Right ventricle myocardium superior (tissue), 1 donor: Measurements from ENCODE around the gene EPC1. TPM values are rescaled to one million over a fixed set of nuclear protein-coding genes. Genes with fewer than 3 reads are reported as not detected.
A peak's percentile ranks its signal among the peaks of the same experiment; 100 is the strongest.
"Not testable (repeated sequence)": the region's sequence is repeated elsewhere in the genome, so short reads cannot be mapped to it uniquely, and the experiment has no call there.

ENCODE experiments used
- ATAC-seq: fragments of 200-7000 bp; cut with Tn5 transposase; one replicate; pipeline ENCODE4 v1.9.1; 2020; ENCODE audit warnings: mild to moderate bottlenecking; ENCODE audit not compliant: poor library complexity
- DNase-seq: peaks from one replicate; pipeline ENCODE4 v3.0.0-alpha.2; 2020
- intact Hi-C: fragments of 100-400 bp; cut with DNase I; formaldehyde crosslinking; loops from one replicate; pipeline ENCODE4 v1.11.2; 2022
- long read RNA-seq: library from polyadenylated mRNA; unstranded; transcript quantifications from one replicate; pipeline ENCODE4 v2.0.0, GENCODE V29; 2021
- total RNA-seq: library from RNA; stranded (reverse); fragmentation: NEBNext Ultra II Directional; extraction: Animal tissue kit (Norgen Biotek cat#: 25700); gene quantifications from one replicate; pipeline ENCODE4 v1.2.1, GENCODE V29; 2021
- donor health status: DM: no; HTN: yes; CAD: no; lungs with severe emphysema.

The EPC1 gene, protein sequence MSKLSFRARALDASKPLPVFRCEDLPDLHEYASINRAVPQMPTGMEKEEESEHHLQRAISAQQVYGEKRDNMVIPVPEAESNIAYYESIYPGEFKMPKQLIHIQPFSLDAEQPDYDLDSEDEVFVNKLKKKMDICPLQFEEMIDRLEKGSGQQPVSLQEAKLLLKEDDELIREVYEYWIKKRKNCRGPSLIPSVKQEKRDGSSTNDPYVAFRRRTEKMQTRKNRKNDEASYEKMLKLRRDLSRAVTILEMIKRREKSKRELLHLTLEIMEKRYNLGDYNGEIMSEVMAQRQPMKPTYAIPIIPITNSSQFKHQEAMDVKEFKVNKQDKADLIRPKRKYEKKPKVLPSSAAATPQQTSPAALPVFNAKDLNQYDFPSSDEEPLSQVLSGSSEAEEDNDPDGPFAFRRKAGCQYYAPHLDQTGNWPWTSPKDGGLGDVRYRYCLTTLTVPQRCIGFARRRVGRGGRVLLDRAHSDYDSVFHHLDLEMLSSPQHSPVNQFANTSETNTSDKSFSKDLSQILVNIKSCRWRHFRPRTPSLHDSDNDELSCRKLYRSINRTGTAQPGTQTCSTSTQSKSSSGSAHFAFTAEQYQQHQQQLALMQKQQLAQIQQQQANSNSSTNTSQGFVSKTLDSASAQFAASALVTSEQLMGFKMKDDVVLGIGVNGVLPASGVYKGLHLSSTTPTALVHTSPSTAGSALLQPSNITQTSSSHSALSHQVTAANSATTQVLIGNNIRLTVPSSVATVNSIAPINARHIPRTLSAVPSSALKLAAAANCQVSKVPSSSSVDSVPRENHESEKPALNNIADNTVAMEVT
- 17.3 TPM for total RNA-seq
- long read RNA-seq, partial matches to known transcripts, result 2 of 3 reads
- long read RNA-seq, other reads (novel, unspliced or antisense), result 0 of 3 reads

DNA sequence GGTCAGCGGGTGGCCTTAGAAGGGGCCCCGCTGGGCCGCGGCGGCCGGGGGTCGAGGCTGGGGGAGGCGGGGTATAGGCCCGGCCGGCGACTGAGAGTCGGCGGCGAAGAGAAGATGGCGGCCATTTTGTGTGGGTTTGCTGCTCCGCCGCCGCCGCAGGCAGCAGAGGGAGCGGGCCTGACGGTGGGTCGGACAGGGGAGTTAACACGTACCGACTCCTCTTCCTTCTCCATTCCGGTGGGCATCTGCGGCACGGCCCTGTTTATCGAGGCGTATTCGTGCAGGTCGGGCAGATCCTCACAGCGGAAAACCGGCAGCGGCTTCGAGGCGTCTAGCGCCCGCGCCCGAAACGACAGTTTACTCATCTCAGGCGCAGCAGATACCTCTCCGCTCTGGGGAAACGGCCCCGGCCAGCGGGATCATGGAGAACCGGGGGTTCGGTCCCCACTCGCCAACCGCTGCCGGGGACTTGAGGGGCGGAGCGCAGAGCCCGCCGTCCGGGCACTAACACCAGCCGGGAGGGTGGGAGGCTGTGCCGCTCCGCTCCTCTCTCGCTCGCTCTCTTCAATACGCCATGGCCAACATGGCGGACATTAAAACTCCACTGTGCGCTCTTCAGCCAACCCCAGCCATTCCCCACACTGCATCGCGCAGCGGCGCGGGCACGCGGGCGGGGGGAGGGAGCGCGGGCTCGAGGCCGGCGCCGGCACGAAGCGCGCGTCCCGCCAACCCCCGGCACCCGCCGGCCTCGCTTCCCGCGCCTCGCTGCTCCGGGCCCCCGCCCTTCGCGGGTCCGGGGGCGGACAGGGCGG, at the start of gene EPC1:
Gene EPC1 (minus strand): TSS at position 608 of the 812 bp plus-strand sequence. CDS start 243 bp downstream, at position 365.
- intact Hi-C loops, result loop anchor here (5.0 kb wide), 1 partner anchor 89 kb away; no protein-coding TSS in a partner anchor
- peak; percentile 94 for ATAC-seq
- peak; percentile 91 for DNase-seq

DNA sequence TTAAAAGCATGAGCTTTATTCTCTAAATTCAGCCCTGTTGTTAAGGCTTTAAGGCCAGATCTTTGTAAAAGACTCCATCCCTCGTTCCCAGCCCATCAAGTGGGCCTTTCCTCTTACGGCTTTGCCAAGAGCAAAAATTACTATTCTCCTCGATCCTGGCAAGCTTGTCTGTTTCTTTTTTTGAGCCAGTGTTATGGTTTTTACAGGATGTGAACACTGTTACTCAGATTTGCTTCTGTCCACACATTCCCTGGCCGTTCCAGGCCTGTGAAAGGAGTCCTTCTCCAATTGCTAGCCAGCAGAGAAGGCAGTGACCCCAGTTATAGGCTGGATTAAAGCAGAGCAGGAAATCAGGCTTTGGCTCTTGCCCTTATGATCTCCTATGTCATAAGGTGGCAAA, 47.0 kb upstream of the EPC1 start:
- no peak for DNase-seq
- intact Hi-C loops, result no loop called here
- ATAC-seq, result no peak

DNA sequence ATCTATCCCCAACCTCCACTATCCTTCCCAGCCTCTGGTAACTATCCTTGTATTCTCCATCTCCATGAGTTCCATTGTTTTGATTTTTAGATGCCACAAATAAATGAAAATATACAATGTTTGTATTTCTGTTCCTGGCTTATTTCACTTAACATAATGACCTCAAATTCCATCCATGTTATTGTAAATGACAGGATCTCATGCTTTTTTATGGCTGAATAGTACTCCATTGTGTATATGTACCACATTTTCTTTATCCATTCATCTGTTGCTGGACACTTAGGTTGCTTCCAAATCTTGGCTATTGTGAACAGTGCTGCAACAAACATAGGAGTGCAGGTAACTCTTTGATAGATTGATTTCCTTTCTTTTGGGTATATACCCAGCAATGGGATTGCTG, 45.3 kb upstream of the EPC1 start:
- intact Hi-C loops, ATAC-seq, DNase-seq: not testable (repeated sequence)

DNA sequence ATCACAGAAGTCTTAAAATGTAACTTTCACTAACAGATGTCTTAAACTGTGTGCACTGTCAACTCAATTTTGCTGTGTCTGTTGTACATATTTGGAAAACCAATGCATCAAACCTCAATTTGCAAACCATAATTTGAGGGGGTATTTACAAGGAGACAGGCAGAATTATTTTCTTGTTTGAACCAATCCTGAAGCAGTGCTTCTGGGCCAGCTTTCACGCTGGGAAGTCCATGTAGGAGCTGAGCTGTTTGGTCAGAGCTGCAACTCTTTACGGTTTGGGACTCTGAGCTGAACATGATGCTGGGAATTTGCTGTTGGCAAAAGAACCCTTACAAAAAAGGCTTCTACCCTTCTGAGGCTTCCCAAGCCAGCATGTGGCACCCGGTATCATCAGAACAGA, 43.2 kb upstream of the EPC1 start:
- intact Hi-C loops, result no loop called here
- DNase-seq, result no peak

DNA sequence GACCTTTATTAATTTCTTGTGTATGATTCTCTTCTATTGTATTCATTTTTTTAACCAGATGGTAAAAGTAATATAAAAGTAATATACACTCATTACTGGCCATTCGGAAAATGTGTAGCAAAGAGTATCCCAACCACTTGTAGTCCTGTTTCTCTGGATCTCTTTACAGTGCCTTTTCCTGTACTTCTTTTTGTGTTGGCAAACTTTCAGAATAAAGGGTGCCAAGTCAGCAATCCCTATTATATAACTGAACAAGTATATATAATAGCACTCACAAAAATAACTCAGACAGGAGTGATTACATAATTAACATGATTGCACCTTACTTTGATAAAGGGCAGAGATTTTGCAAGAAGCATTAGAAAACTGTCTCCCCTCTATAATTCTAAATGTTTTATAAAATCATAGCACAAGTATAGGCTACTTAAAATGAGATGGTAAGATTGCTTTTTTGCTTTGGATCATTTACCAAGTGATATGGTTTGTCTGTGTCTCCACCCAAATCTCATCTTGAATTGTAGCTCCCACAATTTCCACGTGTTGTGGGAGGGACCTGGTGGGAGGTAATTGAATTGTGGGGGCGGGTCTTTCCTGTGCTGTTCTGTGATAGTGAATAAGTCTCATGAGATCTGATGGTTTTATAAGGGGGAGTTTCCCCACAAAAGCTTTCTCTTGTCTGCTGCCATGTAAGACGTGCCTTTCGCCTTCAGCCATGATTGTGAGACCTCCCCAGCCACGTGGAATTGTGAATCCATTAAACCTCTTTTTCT, 41.5 kb upstream of the EPC1 start:
- intact Hi-C loops, result loop anchor here (10.0 kb wide), 1 partner anchor 586 kb away; no protein-coding TSS in a partner anchor
- ATAC-seq, result peak; percentile 75

More for the DNA sequence above, 43.2 kb upstream of the EPC1 start:
- no peak for ATAC-seq

DNA sequence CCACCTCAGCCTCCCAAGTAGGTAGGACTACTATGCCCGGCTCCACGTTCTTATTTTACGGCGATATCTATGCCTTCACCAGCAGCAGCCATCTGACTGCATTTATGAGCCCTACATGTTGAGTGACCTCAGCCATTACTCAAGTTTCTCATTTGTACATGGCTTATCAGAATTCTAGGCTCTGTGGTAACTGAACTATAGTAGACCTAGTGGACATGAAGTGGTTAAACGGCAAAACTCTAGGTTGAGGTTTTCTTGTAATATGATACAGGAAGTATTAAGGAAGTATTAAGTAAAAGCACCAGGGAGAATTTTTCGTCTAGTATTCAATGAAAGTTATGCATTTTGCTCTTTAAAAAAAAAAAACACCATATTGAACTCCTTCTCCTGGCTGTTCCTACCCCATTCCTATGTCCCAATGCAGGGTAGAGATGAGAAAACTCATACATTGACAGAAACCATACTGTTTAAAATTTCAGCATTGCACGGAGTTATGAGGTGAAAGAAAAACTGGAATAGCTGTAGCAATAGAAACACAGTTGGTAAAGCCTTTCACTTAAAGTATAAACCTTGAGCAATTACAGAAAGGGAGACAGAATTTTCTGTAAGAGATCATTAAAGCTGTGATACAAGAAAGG, 39.8 kb upstream of the EPC1 start:
- ATAC-seq (no peak), DNase-seq (no peak)
- intact Hi-C loops, result loop anchor here (10.0 kb wide), 1 partner anchor 588 kb away; no protein-coding TSS in a partner anchor

More for the DNA sequence above, 41.5 kb upstream of the EPC1 start:
- DNase-seq, result no peak

DNA sequence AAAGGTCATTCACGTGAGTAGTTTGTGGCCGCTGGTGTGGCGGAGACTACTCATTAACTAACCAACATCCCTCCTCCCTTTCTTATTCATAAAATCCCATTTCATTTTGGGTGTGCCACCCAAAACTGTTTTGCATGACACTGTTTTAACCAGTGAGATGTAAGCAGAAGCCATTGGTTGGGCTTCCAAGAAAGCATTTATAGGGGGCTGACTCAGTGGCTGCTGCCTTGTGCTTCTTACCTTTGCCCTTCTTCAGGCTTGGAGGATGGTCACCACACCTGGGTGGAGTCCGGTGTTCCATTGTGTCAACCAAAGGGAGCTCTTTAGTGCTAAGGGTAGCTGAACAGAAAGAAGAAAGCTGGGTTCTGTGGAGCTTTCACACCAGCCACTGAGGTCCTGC, 37.2 kb upstream of the EPC1 start:
- DNase-seq, result no peak
- no peak for ATAC-seq
- intact Hi-C loops, result loop anchor here (10.0 kb wide), 1 partner anchor 591 kb away; no protein-coding TSS in a partner anchor

DNA sequence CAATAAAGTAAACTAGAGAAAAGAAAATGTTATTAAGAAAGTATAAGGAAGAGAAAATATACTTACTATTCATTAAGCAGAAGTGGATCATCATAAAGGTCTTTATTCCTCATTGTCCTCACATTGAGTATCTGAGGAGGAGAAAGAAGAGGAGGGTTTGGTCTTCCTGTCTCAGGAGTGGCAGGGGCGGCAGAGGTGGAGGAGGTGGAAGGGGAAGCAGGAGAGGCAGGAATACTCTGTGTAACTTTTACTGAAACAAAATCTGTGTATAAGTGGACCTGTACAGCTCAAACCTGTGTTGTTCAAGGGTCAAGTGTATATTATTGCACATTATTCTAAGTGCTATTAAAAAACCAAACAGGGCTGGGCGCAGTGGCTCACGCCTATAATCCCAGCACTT, 34.2 kb upstream of the EPC1 start:
- DNase-seq, result no peak
- intact Hi-C loops, result loop anchor here (10.0 kb wide), 1 partner anchor 594 kb away; no protein-coding TSS in a partner anchor

DNA sequence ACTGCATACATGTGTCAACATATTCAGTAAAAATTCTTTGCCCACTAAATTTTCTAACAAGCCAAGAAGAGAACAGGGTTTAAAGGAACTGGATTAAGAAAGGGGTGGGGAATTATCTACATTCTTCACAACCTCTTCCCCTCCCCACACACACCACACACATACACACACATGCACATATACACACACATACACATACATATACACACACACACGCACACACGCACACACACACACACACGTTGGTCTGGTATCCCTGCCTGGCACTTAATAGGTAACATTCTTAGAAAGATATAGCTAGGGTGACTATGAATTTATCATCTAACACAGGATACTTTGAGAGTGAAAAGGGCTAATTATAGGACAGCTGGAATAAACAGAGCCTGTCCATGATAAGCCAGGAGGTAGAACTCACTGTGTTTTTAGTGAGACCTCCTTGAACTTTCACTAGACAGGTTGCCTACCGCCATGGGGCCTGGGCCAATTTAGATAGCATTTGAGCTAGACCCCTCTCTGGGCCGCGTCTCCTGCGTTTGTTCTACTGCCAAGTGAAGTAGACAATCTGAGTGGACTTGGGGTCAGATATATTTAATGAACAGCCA, 33.1 kb upstream of the EPC1 start:
- intact Hi-C loops, result loop anchor here (10.0 kb wide), 1 partner anchor 595 kb away; no protein-coding TSS in a partner anchor
- ATAC-seq (no peak), DNase-seq (no peak)

More for the DNA sequence above, 34.2 kb upstream of the EPC1 start:
- no peak for ATAC-seq

DNA sequence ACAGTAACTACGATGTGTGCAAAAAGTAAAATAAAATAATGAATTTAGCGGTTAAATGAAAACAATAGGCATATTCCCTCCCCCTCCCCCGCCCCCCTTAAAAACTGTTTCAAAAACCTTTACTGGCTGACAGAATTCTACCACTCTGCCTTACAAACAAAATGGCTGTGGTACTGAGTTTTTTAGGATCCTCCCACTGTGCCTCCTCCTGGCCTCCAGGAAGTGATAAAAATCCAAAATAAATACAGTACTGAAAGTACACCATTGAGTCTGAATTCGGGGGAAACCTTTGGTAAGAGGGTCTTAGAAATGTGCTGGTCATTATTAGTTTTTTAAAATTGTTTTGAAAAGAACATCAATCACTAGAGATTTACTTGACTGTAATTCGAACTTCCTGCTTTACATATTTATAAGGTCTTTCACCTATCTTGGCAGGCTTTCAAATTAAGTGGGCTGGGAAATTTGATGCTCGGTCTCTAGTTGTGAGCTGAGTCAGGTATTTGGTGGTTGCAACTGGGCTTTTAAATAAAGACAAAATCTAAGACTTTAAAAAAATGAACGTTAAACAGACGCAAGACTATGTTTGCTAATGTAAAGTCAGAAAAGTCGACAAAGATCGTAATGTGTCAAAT, 32.5 kb upstream of the EPC1 start:
- intact Hi-C loops, result no loop called here
- ATAC-seq (peak; percentile 60), DNase-seq (no peak)

DNA sequence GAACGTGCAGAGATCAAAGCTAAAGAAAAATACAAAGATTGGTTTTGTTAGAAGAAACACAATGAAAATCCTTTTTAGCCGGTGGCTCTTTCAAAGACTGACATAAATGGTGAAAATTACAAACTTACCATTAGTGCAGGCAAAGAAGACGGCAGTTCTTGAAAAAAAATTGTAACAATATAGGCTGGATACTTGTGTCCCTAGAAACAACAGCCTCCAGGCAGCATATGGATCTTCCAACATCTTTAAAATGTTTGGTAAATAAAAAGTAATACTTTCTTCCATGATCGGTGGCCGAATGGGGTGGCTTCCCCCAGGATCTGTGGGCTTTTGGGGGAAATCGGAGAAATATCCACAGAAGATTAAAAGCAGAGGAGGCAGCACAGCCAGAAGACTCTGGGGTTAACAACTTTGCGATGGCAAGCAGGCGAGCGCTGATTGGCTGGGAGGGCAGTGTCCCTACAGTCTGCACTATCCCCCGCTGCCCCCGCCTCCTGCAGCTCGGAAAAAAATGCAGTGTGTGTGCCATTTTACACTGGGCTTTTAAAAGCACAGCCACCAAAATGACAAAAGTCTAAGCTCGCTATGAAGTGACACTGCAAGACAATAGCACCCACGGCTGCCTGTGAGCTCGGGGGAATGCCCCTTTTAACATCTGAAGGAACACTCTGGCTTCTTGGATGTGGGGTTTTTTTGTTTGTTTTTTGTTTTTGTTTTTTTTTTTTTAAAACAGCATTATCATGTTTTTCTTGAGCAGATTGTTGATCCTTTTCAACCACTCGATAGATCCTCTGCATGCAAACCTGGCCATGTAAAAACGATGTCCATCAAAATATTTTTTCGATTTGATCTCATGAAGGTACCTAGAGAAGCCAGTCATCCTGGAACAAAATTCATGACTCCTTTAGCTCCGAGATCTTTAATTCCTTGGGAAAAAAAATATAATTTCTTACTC, 31.7 kb upstream of the EPC1 start:
- intact Hi-C loops, result no loop called here
- ATAC-seq, result peak; percentile 98
- DNase-seq, result peak; percentile 97

DNA sequence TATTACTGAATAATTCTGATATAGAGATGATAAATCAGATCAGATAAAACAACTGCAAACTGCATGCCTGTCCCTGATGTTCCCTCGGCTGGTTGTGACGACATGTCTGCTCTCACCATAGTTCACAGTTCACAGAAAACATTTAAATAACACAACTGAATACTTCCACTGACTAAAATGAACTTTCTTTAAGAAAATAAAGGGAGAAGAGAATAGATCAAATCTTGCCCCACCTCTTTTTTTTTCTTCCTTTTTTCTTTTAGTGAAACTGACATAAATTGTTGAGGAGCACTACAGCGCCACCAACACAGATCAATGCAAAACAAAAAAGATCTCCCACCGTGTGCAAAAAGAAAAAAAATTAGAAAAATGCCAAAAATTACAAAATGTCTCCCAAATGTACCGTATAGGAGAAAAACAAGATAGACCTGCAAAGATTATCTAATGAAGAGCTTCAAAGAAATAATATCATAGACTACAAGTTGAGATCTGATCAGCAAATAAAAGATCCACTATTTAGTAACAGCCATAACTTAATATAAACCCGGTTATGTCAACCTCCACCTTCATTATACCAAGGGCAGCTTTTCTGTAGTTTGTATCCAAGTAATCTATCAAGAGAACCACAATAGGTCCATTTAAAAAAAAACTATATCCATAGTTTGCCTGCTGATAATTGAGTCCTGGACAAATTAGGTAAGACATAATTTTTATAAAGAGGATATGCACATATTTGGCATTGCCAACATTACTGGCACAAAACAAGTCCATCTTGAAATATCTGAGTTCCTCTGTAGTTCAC, 30.7 kb upstream of the EPC1 start:
- peak; percentile 45 for ATAC-seq
- no peak for DNase-seq
- intact Hi-C loops, result no loop called here

DNA sequence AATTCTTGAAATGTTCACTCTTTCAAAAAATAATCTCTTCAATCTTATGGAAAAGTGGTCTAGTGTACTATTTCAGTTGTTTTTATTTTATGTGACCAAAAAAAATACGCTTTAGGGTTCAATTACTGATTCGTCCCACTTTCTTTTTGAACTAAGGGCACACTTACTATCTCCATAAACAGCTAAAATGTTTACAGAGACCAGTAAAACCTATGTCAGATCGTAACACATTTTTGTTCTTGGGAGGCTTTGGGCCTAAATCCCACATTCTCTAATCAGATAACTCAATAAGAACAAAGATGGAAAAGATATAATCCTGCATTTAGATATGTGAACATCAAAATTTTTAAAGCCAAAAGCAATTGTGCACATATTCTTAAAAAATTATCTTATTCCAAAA, 29.8 kb upstream of the EPC1 start:
- intact Hi-C loops, result no loop called here
- DNase-seq (no peak), ATAC-seq (no peak)

DNA sequence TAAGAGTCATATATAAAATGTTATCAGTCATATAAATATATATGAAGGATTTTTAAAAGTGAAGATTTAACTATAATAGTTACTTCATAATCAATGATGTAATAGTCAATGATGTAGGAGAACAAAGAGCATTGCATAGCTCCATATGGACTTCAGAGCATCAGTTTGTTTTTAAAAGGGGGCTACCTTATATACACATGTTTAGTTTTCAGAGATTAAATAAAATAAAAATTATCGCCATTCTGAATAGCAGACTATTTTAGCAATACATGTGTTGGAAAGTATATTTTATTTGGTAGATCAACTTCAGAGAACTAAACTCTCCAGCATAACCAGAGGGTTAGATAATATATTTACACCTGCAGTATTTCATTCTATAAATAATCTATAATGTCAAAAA, 29.1 kb upstream of the EPC1 start:
- ATAC-seq (no peak), DNase-seq (no peak)
- intact Hi-C loops, result no loop called here

DNA sequence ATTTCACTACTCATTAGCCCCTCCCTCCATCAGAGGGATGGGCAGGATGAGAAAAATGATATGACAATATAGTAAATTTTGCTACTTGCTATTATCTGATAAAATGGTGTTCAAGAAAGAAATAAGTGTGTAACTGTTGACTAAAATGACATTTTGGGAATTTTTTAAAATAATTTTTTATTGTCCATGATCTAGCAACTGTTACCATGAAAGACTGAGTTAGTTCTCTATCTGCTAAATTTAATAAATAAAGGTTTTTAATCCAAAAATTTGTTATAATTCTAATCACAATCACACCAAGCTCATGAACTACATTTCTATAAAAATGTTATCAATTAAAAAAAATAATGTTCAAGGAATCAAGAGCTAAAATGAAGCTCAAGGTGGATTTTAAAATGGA, 28.7 kb upstream of the EPC1 start:
- DNase-seq (no peak), ATAC-seq (no peak)
- intact Hi-C loops, result loop anchor here (2.0 kb wide), 1 partner anchor 71 kb away; the partner anchor contains the start of gene CCDC7
